GM23338 (cell line): ENCODE data around the gene GGA1. TPM values are rescaled to one million over a fixed set of nuclear protein-coding genes. Genes with fewer than 3 reads are reported as not detected.

Experiments
- ATAC-seq: fragments of 200-7000 bp; cut with Tn5 transposase; 3 replicates; pipeline ENCODE4 v1.9.1; 2020
- DNase-seq: peaks from one replicate; pipeline ENCODE4 v3.0.0-alpha.2; 2015; ENCODE audit warnings: low spot score
- H2AFZ ChIP-seq: fragments of 200-600 bp; sonication (generic); 2 replicates; pipeline ENCODE4 v1.8.0; 2016; ENCODE audit warnings: antibody characterized with exemption, mild to moderate bottlenecking, moderate library complexity
- H3F3A ChIP-seq: fragments of 200-600 bp; sonication (generic); replicated peaks from 2 replicates; pipeline ENCODE4 v1.8.0; 2017; ENCODE audit warnings: antibody characterized with exemption, mixed run types, low read depth
- H3K27ac ChIP-seq: fragments of 200-600 bp; sonication (generic); 2 replicates; pipeline ENCODE4 v1.6.1; 2016; ENCODE audit warnings: low read depth
- H3K27me3 ChIP-seq: fragments of 200-600 bp; sonication (generic); 2 replicates; pipeline ENCODE4 v1.8.0; 2016; ENCODE audit warnings: mild to moderate bottlenecking, mixed run types, moderate library complexity; ENCODE audit not compliant: insufficient read depth
- H3K36me3 ChIP-seq: fragments of 200-600 bp; sonication (generic); 2 replicates; pipeline ENCODE4 v1.8.0; 2016; ENCODE audit warnings: mild to moderate bottlenecking; ENCODE audit not compliant: insufficient read depth
- H3K4me1 ChIP-seq: fragments of 200-600 bp; sonication (generic); 2 replicates; pipeline ENCODE4 v1.8.0; 2016; ENCODE audit warnings: mild to moderate bottlenecking, moderate library complexity; ENCODE audit not compliant: insufficient read depth
- H3K4me2 ChIP-seq: fragments of 200-600 bp; sonication (generic); 2 replicates; pipeline ENCODE4 v1.7.1; 2017; ENCODE audit warnings: mixed run types
- H3K4me3 ChIP-seq: fragments of 200-600 bp; sonication (generic); 2 replicates; pipeline ENCODE4 v1.6.1; 2016; ENCODE audit warnings: mixed run types
- H3K79me2 ChIP-seq: fragments of 200-600 bp; sonication (generic); replicated peaks from 2 replicates; pipeline ENCODE4 v1.8.0; 2017; ENCODE audit warnings: mild to moderate bottlenecking; ENCODE audit not compliant: insufficient read depth
- H3K9me2 ChIP-seq: fragments of 200-600 bp; sonication (generic); 2 replicates; pipeline ENCODE4 v1.8.0; 2017; ENCODE audit not compliant: insufficient read depth
- H4K20me1 ChIP-seq: fragments of 200-600 bp; sonication (generic); replicated peaks from 2 replicates; pipeline ENCODE4 v1.8.0; 2017; ENCODE audit warnings: mild to moderate bottlenecking; ENCODE audit not compliant: insufficient read depth
- H3K27ac Mint-ChIP-seq: 2 replicates; pipeline ENCODE4 v1.8.0; 2020; ENCODE audit warnings: inconsistent platforms, mild to moderate bottlenecking, moderate library complexity, mixed read lengths
- H3K27me3 Mint-ChIP-seq: 3 replicates; pipeline ENCODE4 v1.8.0; 2022; ENCODE audit warnings: low read depth, mild to moderate bottlenecking, moderate library complexity, mixed read lengths, inconsistent platforms; ENCODE audit not compliant: insufficient read depth, poor library complexity
- H3K36me3 Mint-ChIP-seq: 3 replicates; pipeline ENCODE4 v1.8.0; 2021; ENCODE audit warnings: low read depth, mild to moderate bottlenecking, inconsistent platforms, moderate library complexity, mixed read lengths
- H3K4me1 Mint-ChIP-seq: 3 replicates; pipeline ENCODE4 v1.8.0; 2020; ENCODE audit warnings: mild to moderate bottlenecking, inconsistent platforms, mixed read lengths
- H3K4me3 Mint-ChIP-seq: 3 replicates; pipeline ENCODE4 v1.8.0; 2021; ENCODE audit warnings: moderate library complexity, mild to moderate bottlenecking, inconsistent platforms, mixed read lengths
- H3K9me3 Mint-ChIP-seq: 3 replicates; pipeline ENCODE4 v1.8.0; 2020; ENCODE audit warnings: moderate library complexity, mild to moderate bottlenecking, inconsistent platforms, mixed read lengths
- CREB1 ChIP-seq: fragments of 250-450 bp; sonication (Bioruptor Pico); IDR thresholded peaks from 2 replicates; pipeline ENCODE4 v1.5.0; 2020; ENCODE audit warnings: low read depth, mild to moderate bottlenecking, moderate library complexity
- EZH2 ChIP-seq: fragments of 200-600 bp; sonication (generic); IDR thresholded peaks from one replicate; pipeline ENCODE4 v1.8.0; 2017; ENCODE audit warnings: antibody characterized with exemption, mild to moderate bottlenecking, low read depth; ENCODE audit not compliant: unreplicated experiment
- EZH2phosphoT487 ChIP-seq: fragments of 200-600 bp; sonication (generic); IDR thresholded peaks from one replicate; pipeline ENCODE4 v1.8.1; 2018; ENCODE audit warnings: antibody characterized with exemption; ENCODE audit not compliant: unreplicated experiment
- JUNB ChIP-seq: IDR thresholded peaks from one replicate; pipeline ENCODE4 v1.6.1; 2016; ENCODE audit warnings: antibody characterized with exemption; ENCODE audit not compliant: unreplicated experiment
- NANOG ChIP-seq: IDR thresholded peaks from 2 replicates; pipeline ENCODE4 v1.6.1; 2016; ENCODE audit warnings: antibody characterized with exemption, borderline replicate concordance
- POLR2AphosphoS5 ChIP-seq: IDR thresholded peaks from 2 replicates; pipeline ENCODE4 v1.6.1; 2016; ENCODE audit warnings: antibody characterized with exemption, low read depth
- REST ChIP-seq: IDR thresholded peaks from one replicate; pipeline ENCODE4 v1.6.1; 2018; ENCODE audit warnings: antibody characterized with exemption; ENCODE audit not compliant: unreplicated experiment
- STAT1 ChIP-seq: IDR thresholded peaks from one replicate; pipeline ENCODE4 v1.6.1; 2016; ENCODE audit warnings: antibody characterized with exemption; ENCODE audit not compliant: unreplicated experiment
- ZNF114 ChIP-seq: fragments of 250-450 bp; sonication (Bioruptor Pico); IDR thresholded peaks from 2 replicates; pipeline ENCODE4 v1.5.0; 2020; ENCODE audit warnings: mild to moderate bottlenecking, moderate library complexity
- ZNF331 ChIP-seq: fragments of 250-450 bp; sonication (Bioruptor Pico); IDR thresholded peaks from 2 replicates; pipeline ENCODE4 v1.5.0; 2020; ENCODE audit warnings: low read depth, mild to moderate bottlenecking, moderate library complexity
- polyA plus RNA-seq: library from polyadenylated mRNA; unstranded; fragments of >200 nt; fragmentation: Nextera tagmentation; extraction: Ambion mirVana; gene quantifications from 2 replicates; pipeline ENCODE4 v1.2.1, GENCODE V29; 2016
- total RNA-seq: library from RNA; depleted of rRNA; stranded (reverse); fragments of >200 nt; shearing (Covaris generic); gene quantifications from 2 replicates; pipeline ENCODE4 v1.2.3, GENCODE V29; 2014
- TF ChIP-seq, protein P1 (sequence below), 2 experiments: fragments of 200-600 bp in 1 of 2; sonication (generic) in 1 of 2; conservative IDR thresholded peaks; 2 replicates each; pipeline versions ENCODE4 v1.5.1 to v1.6.1; 2016 to 2017; ENCODE audit warnings: antibody characterized with exemption in 2 of 2, low read depth in 2 of 2, mild to moderate bottlenecking in 2 of 2, moderate library complexity in 1 of 2
- TF ChIP-seq, protein P2 (sequence below): fragments of 250-450 bp; sonication (Bioruptor Pico); IDR thresholded peaks from 2 replicates; pipeline ENCODE4 v1.5.0; 2020; ENCODE audit warnings: mild to moderate bottlenecking, moderate library complexity
- TF ChIP-seq, protein P3 (sequence below): IDR thresholded peaks from 2 replicates; pipeline ENCODE4 v1.6.1; 2016; ENCODE audit warnings: antibody characterized with exemption

The GGA1 gene
- total and polyA plus RNA-seq, 2 experiments from 2014 or later = 36.9 to 57.1 TPM

GRCh38 chr22:37647928-37648327, 39.3 kb downstream of the GGA1 start:
- peaks cover 4% of the 10 kb centered on the region; the same call in 1 of the 2 replicates for H4K20me1 ChIP-seq
- no peak overlapping the region for H3K4me2 ChIP-seq
- H3K9me2 ChIP-seq = no peaks in the 10 kb centered on the region
- H3K27me3 ChIP-seq = no peaks in the 10 kb centered on the region
- no peak for TF ChIP-seq EZH2
- TF ChIP-seq REST = no peak
- no peak for TF ChIP-seq EZH2phosphoT487
- TF ChIP-seq ZNF114 (CRISPR knock-in tag) = no peak
- TF ChIP-seq JUNB = no peak
- no peak for TF ChIP-seq CREB1 (CRISPR knock-in tag)
- TF ChIP-seq, protein P1, sequence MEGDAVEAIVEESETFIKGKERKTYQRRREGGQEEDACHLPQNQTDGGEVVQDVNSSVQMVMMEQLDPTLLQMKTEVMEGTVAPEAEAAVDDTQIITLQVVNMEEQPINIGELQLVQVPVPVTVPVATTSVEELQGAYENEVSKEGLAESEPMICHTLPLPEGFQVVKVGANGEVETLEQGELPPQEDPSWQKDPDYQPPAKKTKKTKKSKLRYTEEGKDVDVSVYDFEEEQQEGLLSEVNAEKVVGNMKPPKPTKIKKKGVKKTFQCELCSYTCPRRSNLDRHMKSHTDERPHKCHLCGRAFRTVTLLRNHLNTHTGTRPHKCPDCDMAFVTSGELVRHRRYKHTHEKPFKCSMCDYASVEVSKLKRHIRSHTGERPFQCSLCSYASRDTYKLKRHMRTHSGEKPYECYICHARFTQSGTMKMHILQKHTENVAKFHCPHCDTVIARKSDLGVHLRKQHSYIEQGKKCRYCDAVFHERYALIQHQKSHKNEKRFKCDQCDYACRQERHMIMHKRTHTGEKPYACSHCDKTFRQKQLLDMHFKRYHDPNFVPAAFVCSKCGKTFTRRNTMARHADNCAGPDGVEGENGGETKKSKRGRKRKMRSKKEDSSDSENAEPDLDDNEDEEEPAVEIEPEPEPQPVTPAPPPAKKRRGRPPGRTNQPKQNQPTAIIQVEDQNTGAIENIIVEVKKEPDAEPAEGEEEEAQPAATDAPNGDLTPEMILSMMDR (conservative IDR thresholded peaks at IDR 0.05; ENCODE audit: low read depth in 2 of 2) = no peak
- no peak for TF ChIP-seq ZNF331
- TF ChIP-seq, protein P2, sequence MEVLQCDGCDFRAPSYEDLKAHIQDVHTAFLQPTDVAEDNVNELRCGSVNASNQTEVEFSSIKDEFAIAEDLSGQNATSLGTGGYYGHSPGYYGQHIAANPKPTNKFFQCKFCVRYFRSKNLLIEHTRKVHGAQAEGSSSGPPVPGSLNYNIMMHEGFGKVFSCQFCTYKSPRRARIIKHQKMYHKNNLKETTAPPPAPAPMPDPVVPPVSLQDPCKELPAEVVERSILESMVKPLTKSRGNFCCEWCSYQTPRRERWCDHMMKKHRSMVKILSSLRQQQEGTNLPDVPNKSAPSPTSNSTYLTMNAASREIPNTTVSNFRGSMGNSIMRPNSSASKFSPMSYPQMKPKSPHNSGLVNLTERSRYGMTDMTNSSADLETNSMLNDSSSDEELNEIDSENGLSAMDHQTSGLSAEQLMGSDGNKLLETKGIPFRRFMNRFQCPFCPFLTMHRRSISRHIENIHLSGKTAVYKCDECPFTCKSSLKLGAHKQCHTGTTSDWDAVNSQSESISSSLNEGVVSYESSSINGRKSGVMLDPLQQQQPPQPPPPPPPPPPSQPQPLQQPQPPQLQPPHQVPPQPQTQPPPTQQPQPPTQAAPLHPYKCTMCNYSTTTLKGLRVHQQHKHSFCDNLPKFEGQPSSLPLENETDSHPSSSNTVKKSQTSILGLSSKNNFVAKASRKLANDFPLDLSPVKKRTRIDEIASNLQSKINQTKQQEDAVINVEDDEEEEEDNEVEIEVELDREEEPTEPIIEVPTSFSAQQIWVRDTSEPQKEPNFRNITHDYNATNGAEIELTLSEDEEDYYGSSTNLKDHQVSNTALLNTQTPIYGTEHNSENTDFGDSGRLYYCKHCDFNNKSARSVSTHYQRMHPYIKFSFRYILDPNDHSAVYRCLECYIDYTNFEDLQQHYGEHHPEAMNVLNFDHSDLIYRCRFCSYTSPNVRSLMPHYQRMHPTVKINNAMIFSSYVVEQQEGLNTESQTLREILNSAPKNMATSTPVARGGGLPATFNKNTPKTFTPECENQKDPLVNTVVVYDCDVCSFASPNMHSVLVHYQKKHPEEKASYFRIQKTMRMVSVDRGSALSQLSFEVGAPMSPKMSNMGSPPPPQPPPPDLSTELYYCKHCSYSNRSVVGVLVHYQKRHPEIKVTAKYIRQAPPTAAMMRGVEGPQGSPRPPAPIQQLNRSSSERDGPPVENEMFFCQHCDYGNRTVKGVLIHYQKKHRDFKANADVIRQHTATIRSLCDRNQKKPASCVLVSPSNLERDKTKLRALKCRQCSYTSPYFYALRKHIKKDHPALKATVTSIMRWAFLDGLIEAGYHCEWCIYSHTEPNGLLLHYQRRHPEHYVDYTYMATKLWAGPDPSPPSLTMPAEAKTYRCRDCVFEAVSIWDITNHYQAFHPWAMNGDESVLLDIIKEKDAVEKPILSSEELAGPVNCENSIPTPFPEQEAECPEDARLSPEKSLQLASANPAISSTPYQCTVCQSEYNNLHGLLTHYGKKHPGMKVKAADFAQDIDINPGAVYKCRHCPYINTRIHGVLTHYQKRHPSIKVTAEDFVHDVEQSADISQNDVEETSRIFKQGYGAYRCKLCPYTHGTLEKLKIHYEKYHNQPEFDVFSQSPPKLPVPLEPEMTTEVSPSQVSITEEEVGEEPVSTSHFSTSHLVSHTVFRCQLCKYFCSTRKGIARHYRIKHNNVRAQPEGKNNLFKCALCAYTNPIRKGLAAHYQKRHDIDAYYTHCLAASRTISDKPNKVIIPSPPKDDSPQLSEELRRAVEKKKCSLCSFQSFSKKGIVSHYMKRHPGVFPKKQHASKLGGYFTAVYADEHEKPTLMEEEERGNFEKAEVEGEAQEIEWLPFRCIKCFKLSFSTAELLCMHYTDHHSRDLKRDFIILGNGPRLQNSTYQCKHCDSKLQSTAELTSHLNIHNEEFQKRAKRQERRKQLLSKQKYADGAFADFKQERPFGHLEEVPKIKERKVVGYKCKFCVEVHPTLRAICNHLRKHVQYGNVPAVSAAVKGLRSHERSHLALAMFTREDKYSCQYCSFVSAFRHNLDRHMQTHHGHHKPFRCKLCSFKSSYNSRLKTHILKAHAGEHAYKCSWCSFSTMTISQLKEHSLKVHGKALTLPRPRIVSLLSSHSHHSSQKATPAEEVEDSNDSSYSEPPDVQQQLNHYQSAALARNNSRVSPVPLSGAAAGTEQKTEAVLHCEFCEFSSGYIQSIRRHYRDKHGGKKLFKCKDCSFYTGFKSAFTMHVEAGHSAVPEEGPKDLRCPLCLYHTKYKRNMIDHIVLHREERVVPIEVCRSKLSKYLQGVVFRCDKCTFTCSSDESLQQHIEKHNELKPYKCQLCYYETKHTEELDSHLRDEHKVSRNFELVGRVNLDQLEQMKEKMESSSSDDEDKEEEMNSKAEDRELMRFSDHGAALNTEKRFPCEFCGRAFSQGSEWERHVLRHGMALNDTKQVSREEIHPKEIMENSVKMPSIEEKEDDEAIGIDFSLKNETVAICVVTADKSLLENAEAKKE (CRISPR knock-in tag) = no peak
- no peak for TF ChIP-seq STAT1
- no peak for TF ChIP-seq POLR2AphosphoS5
- TF ChIP-seq, protein P3, sequence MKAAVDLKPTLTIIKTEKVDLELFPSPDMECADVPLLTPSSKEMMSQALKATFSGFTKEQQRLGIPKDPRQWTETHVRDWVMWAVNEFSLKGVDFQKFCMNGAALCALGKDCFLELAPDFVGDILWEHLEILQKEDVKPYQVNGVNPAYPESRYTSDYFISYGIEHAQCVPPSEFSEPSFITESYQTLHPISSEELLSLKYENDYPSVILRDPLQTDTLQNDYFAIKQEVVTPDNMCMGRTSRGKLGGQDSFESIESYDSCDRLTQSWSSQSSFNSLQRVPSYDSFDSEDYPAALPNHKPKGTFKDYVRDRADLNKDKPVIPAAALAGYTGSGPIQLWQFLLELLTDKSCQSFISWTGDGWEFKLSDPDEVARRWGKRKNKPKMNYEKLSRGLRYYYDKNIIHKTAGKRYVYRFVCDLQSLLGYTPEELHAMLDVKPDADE = no peak
- TF ChIP-seq NANOG = no peak
- peaks cover 14% of the 10 kb centered on the region for H3K27me3 Mint-ChIP-seq
- no peak overlapping the region for H3K27ac Mint-ChIP-seq
- peaks cover 2% of the 10 kb centered on the region; the same call in 1 of the 3 replicates for H3K4me1 Mint-ChIP-seq
- H3K4me3 Mint-ChIP-seq = no peak overlapping the region
- H3K27ac ChIP-seq = no peak overlapping the region
- no peak for ATAC-seq
- no peak overlapping the region for H2AFZ ChIP-seq
- no peak overlapping the region for H3K4me3 ChIP-seq
- H3K36me3 ChIP-seq = peaks cover 8% of the 10 kb centered on the region
- no peaks in the 10 kb centered on the region for H3K4me1 ChIP-seq
- H3K9me3 Mint-ChIP-seq = no peaks in the 10 kb centered on the region
- 0 out of 2 replicates have a peak, but pooled peaks cover 4% of the 10 kb centered on the region for H3F3A ChIP-seq
- no peaks in the 10 kb centered on the region for H3K79me2 ChIP-seq
- H3K36me3 Mint-ChIP-seq = peaks cover 51% of the 10 kb centered on the region
- no peak for DNase-seq
